HFFc6 (cell line): Measurements from ENCODE around the gene BEST2. TPM values are rescaled to one million over a fixed set of nuclear protein-coding genes. Genes with fewer than 3 reads are reported as not detected.

Experiments used
- DNase-seq: peaks from one replicate; pipeline ENCODE4 v3.0.0-alpha.2; 2018
- H3K27ac Mint-ChIP-seq: 2 replicates; pipeline ENCODE4 v1.8.0; 2020; ENCODE audit warnings: mild to moderate bottlenecking, mixed read lengths
- H3K27me3 Mint-ChIP-seq: 2 replicates; pipeline ENCODE4 v1.8.0; 2021; ENCODE audit warnings: mild to moderate bottlenecking, moderate library complexity, mixed read lengths; ENCODE audit not compliant: insufficient read depth
- H3K36me3 Mint-ChIP-seq: 2 replicates; pipeline ENCODE4 v1.8.0; 2021; ENCODE audit warnings: low read depth, mixed read lengths
- H3K4me1 Mint-ChIP-seq: 2 replicates; pipeline ENCODE4 v1.8.0; 2020; ENCODE audit warnings: low read depth, mixed read lengths
- H3K4me3 Mint-ChIP-seq: 2 replicates; pipeline ENCODE4 v1.8.0; 2020; ENCODE audit warnings: mild to moderate bottlenecking, moderate library complexity, mixed read lengths
- H3K9me3 Mint-ChIP-seq: 2 replicates; pipeline ENCODE4 v1.8.0; 2020; ENCODE audit warnings: mild to moderate bottlenecking, mixed read lengths
- total RNA-seq, 6 experiments: library from RNA; stranded (reverse); fragmentation: NEBNext Ultra II Directional; extraction: Animal tissue kit (Norgen Biotek cat#: 25700); gene quantifications; 2 replicates in 1 of 6; 3 replicates in 5 of 6; pipeline ENCODE4 v1.2.3, GENCODE V29; 2021
- TF ChIP-seq, protein P1 (sequence below): fragments of 200-600 bp; sonication (generic); IDR thresholded peaks from 2 replicates; pipeline ENCODE4 v1.5.0; 2021; ENCODE audit warnings: antibody characterized with exemption, mild to moderate bottlenecking

BEST2 gene
- total RNA-seq, 6 experiments from 2014 or later: not detected

DNA sequence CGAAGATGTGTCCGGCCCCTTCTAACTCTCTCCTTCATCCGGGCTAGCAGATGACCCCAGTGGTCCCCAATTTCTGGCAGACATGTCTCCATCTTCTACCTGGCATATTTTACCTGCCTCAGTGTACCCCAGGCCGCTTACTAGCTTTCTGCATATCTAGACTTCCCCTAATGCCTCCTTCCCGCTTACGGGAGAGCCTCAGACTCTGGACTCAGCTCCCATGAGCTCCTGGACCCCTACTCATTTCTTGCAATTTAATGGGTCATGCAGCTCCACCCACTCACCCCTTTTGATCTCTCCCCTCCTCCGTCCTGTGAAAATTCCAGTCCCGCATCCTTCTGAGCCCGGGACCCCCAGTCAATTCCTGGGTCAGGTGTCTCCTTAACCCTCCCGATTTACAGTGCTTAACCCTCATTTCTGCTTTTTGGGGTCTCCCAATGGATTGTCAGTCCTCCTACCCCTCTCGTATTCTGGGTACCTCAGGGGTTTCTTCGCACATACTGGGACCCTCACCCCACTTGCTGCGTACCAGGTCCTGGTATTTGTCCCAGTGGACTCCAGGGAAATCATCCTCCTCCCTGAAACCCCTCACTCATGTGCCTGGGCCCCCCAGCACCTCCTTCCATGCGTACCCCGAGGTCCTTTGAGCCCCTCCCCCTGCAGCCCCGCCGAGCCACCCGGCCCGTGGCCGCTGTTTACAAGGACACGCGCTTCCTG is 39.2 kb downstream of the BEST2 start:
- Mint-ChIP-seq H3K36me3 (peaks cover 4% of the 10 kb centered on the region), H3K27me3 (peaks cover 37% of the 10 kb centered on the region), H3K4me3 (peak overlapping the region; percentile 94), H3K27ac (peak overlapping the region; percentile 94), H3K4me1 (peaks cover 37% of the 10 kb centered on the region), H3K9me3 (peaks cover 4% of the 10 kb centered on the region; the same call in 1 of the 2 replicates)
- TF ChIP-seq, protein P1, sequence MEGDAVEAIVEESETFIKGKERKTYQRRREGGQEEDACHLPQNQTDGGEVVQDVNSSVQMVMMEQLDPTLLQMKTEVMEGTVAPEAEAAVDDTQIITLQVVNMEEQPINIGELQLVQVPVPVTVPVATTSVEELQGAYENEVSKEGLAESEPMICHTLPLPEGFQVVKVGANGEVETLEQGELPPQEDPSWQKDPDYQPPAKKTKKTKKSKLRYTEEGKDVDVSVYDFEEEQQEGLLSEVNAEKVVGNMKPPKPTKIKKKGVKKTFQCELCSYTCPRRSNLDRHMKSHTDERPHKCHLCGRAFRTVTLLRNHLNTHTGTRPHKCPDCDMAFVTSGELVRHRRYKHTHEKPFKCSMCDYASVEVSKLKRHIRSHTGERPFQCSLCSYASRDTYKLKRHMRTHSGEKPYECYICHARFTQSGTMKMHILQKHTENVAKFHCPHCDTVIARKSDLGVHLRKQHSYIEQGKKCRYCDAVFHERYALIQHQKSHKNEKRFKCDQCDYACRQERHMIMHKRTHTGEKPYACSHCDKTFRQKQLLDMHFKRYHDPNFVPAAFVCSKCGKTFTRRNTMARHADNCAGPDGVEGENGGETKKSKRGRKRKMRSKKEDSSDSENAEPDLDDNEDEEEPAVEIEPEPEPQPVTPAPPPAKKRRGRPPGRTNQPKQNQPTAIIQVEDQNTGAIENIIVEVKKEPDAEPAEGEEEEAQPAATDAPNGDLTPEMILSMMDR: no peak
- no peak for DNase-seq

DNA sequence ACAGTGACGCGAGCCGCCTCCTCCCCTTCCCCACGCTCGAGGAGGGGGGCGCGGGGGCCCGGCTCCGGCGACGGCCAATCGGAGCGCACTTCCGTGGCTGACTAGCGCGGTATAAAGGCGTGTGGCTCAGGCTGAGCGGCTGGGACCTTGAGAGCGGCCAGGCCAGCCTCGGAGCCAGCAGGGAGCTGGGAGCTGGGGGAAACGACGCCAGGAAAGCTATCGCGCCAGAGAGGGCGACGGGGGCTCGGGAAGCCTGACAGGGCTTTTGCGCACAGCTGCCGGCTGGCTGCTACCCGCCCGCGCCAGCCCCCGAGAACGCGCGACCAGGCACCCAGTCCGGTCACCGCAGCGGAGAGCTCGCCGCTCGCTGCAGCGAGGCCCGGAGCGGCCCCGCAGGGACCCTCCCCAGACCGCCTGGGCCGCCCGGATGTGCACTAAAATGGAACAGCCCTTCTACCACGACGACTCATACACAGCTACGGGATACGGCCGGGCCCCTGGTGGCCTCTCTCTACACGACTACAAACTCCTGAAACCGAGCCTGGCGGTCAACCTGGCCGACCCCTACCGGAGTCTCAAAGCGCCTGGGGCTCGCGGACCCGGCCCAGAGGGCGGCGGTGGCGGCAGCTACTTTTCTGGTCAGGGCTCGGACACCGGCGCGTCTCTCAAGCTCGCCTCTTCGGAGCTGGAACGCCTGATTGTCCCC is 39.9 kb downstream of the BEST2 start, which contains the start of gene JUNB:
Gene JUNB (plus strand): TSS at position 142 of the 706 bp plus-strand sequence. CDS start 286 bp downstream, at position 428.
- peak; percentile 97 for DNase-seq
- peaks cover 4% of the 10 kb centered on the region for H3K36me3 Mint-ChIP-seq
- peaks cover 4% of the 10 kb centered on the region; the same call in 1 of the 2 replicates for H3K9me3 Mint-ChIP-seq
- H3K4me3 Mint-ChIP-seq: peak within 1 kb of the TSS; percentile 94
- H3K27me3 Mint-ChIP-seq: peaks cover 44% of the 10 kb centered on the region
- H3K27ac Mint-ChIP-seq: peak within 1 kb of the TSS; percentile 94
- TF ChIP-seq, protein P1: peak; percentile 42
- H3K4me1 Mint-ChIP-seq: peaks cover 44% of the 10 kb centered on the region

DNA sequence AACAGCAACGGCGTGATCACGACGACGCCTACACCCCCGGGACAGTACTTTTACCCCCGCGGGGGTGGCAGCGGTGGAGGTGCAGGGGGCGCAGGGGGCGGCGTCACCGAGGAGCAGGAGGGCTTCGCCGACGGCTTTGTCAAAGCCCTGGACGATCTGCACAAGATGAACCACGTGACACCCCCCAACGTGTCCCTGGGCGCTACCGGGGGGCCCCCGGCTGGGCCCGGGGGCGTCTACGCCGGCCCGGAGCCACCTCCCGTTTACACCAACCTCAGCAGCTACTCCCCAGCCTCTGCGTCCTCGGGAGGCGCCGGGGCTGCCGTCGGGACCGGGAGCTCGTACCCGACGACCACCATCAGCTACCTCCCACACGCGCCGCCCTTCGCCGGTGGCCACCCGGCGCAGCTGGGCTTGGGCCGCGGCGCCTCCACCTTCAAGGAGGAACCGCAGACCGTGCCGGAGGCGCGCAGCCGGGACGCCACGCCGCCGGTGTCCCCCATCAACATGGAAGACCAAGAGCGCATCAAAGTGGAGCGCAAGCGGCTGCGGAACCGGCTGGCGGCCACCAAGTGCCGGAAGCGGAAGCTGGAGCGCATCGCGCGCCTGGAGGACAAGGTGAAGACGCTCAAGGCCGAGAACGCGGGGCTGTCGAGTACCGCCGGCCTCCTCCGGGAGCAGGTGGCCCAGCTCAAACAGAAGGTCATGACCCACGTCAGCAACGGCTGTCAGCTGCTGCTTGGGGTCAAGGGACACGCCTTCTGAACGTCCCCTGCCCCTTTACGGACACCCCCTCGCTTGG is 40.7 kb downstream of the BEST2 start:
- peak overlapping the region; percentile 94 for H3K27ac Mint-ChIP-seq
- peaks cover 44% of the 10 kb centered on the region for H3K27me3 Mint-ChIP-seq
- TF ChIP-seq, protein P1: no peak
- H3K4me3 Mint-ChIP-seq: peak overlapping the region; percentile 94
- DNase-seq: no peak
- H3K36me3 Mint-ChIP-seq: peaks cover 4% of the 10 kb centered on the region
- peaks cover 47% of the 10 kb centered on the region for H3K4me1 Mint-ChIP-seq
- H3K9me3 Mint-ChIP-seq: peaks cover 4% of the 10 kb centered on the region; the same call in 1 of the 2 replicates

DNA sequence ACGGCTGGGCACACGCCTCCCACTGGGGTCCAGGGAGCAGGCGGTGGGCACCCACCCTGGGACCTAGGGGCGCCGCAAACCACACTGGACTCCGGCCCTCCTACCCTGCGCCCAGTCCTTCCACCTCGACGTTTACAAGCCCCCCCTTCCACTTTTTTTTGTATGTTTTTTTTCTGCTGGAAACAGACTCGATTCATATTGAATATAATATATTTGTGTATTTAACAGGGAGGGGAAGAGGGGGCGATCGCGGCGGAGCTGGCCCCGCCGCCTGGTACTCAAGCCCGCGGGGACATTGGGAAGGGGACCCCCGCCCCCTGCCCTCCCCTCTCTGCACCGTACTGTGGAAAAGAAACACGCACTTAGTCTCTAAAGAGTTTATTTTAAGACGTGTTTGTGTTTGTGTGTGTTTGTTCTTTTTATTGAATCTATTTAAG is 41.3 kb downstream of the BEST2 start:
- Mint-ChIP-seq H3K36me3 (peaks cover 4% of the 10 kb centered on the region), H3K27me3 (peaks cover 44% of the 10 kb centered on the region), H3K4me3 (peak overlapping the region; percentile 94), H3K9me3 (peaks cover 4% of the 10 kb centered on the region; the same call in 1 of the 2 replicates), H3K4me1 (peaks cover 47% of the 10 kb centered on the region), H3K27ac (peak overlapping the region; percentile 94)
- no peak for DNase-seq
- TF ChIP-seq, protein P1: no peak
